SK-N-MC (cell line): Measurements from ENCODE around the gene CACNB3.

Experiments
- EZH2 ChIP-seq: fragments of 200-600 bp; sonication (generic); IDR thresholded peaks from one replicate; pipeline ENCODE4 v1.6.1; 2017; ENCODE audit warnings: antibody characterized with exemption
- POLR2AphosphoS5 ChIP-seq: IDR thresholded peaks from 2 replicates; pipeline ENCODE4 v1.6.1; 2012; ENCODE audit warnings: mild to moderate bottlenecking, low read depth, low read length, borderline replicate concordance

GRCh38 chr12:48865281-48866051 lies 47.2 kb downstream of the CACNB3 start, which contains the start of gene RND1:
- TF ChIP-seq POLR2AphosphoS5 (peak; percentile 87), EZH2 (no peak)
